B cell (primary cell): ENCODE measurements around the gene PDHB. TPM values are rescaled to one million over a fixed set of nuclear protein-coding genes. Genes with fewer than 3 reads are reported as not detected.

Experiments
- ATAC-seq: fragments of 200-7000 bp; cut with Tn5 transposase; one replicate; pipeline ENCODE4 v1.10.0; 2021; ENCODE audit warnings: low read depth, mild to moderate bottlenecking, moderate number of reproducible peaks, moderate library complexity
- CTCF ChIA-PET: fragments of 350-600 bp; sonication (Branson Sonifier 250); formaldehyde crosslinking; loops from one replicate; lab custom pipeline; 2021; ENCODE audit warnings: antibody characterized with exemption, inconsistent platforms; lab: Charles Lee
- POLR2A ChIA-PET: fragments of 350-600 bp; sonication (Branson Sonifier 250); formaldehyde crosslinking; loops from one replicate; lab custom pipeline; 2021; ENCODE audit warnings: antibody characterized with exemption; lab: Charles Lee
- DNase-seq: peaks from one replicate; pipeline ENCODE4 v3.0.0; 2013
- H2AFZ ChIP-seq: 2 replicates; pipeline ENCODE4 v1.6.1; 2012; ENCODE audit warnings: mild to moderate bottlenecking, low read depth, low read length; ENCODE audit not compliant: insufficient read depth, poor library complexity, severe bottlenecking
- H3K27ac ChIP-seq, 2 donors: 1 replicate in 1 of 2; 2 replicates in 1 of 2; pipeline ENCODE4 v1.5.1; 2012 to 2013; ENCODE audit warnings: low read length in 2 of 2, mild to moderate bottlenecking in 2 of 2, moderate library complexity in 1 of 2
- H3K27me3 ChIP-seq, 4 experiments: fragments of 200-600 bp in 1 of 4; sonication (generic) in 1 of 4; replicated peaks in 1 of 4; 1 replicate in 2 of 4; 2 replicates in 2 of 4; pipeline versions ENCODE4 v1.6.1 to v1.7.0; 2013 to 2016; ENCODE audit warnings: low read length in 3 of 4, mild to moderate bottlenecking in 2 of 4, mixed read lengths in 1 of 4, moderate library complexity in 1 of 4; ENCODE audit not compliant: insufficient read depth in 4 of 4, control insufficient read depth in 3 of 4; ENCODE audit errors: control extremely low read depth in 1 of 4
- H3K36me3 ChIP-seq, 2 experiments: replicated peaks in 1 of 2; 1 replicate in 1 of 2; 2 replicates in 1 of 2; pipeline versions ENCODE4 v1.6.1 to v1.7.1; 2013; ENCODE audit warnings: low read length in 1 of 2; ENCODE audit not compliant: insufficient read depth in 2 of 2, control insufficient read depth in 1 of 2; ENCODE audit errors: control extremely low read depth in 1 of 2, extremely low read depth in 1 of 2
- H3K4me1 ChIP-seq, 2 donors: fragments of 200-600 bp in 1 of 2; sonication (generic) in 1 of 2; 1 replicate in 1 of 2; 2 replicates in 1 of 2; pipeline versions ENCODE4 v1.5.1 to v1.6.1; 2013 to 2017; ENCODE audit warnings: low read length in 2 of 2; ENCODE audit not compliant: control insufficient read depth in 2 of 2, insufficient read depth in 2 of 2
- H3K4me2 ChIP-seq: replicated peaks from 2 replicates; pipeline ENCODE3; 2012; ENCODE audit warnings: mild to moderate bottlenecking, low read depth, low read length; ENCODE audit not compliant: poor library complexity, severe bottlenecking
- H3K4me3 ChIP-seq, 5 experiments: fragments of 200-600 bp in 1 of 5; sonication (generic) in 1 of 5; 1 replicate in 3 of 5; 2 replicates in 2 of 5; pipeline versions ENCODE4 v1.5.1 to v1.7.0; 2011 to 2016; ENCODE audit warnings: low read length in 4 of 5, mild to moderate bottlenecking in 4 of 5, low read depth in 2 of 5, control low read depth in 1 of 5, moderate library complexity in 1 of 5; ENCODE audit not compliant: insufficient read depth in 1 of 5; ENCODE audit errors: control extremely low read depth in 1 of 5, extremely low read depth in 1 of 5
- H3K79me2 ChIP-seq: fragments of 200-600 bp; sonication (generic); one replicate; pipeline ENCODE4 v1.6.0; 2016; ENCODE audit warnings: low read length; ENCODE audit not compliant: control insufficient read depth, insufficient read depth
- H3K9ac ChIP-seq: fragments of 200-600 bp; sonication (generic); 2 replicates; pipeline ENCODE4 v1.6.1; 2017; ENCODE audit warnings: mild to moderate bottlenecking, low read length, moderate library complexity
- H3K9me3 ChIP-seq, 3 donors: one replicate each; pipeline versions ENCODE4 v1.6.1 to v1.7.1; 2013; ENCODE audit warnings: low read length in 2 of 3; ENCODE audit not compliant: control insufficient read depth in 2 of 3, insufficient read depth in 1 of 3; ENCODE audit errors: control extremely low read depth in 1 of 3
- H4K20me1 ChIP-seq: 2 replicates; pipeline ENCODE4 v1.6.0; 2012; ENCODE audit warnings: mild to moderate bottlenecking, low read length; ENCODE audit not compliant: insufficient read depth, control insufficient read depth, poor library complexity, severe bottlenecking
- H3K27ac Mint-ChIP-seq: one replicate; pipeline ENCODE4 v1.8.0; 2021; ENCODE audit warnings: mixed read lengths
- H3K27me3 Mint-ChIP-seq: one replicate; pipeline ENCODE4 v1.8.0; 2021; ENCODE audit warnings: mixed read lengths
- H3K4me1 Mint-ChIP-seq: one replicate; pipeline ENCODE4 v1.8.0; 2021; ENCODE audit warnings: mixed read lengths
- H3K4me3 Mint-ChIP-seq: one replicate; pipeline ENCODE4 v1.8.0; 2021; ENCODE audit warnings: mixed read lengths
- H3K9me3 Mint-ChIP-seq: one replicate; pipeline ENCODE4 v1.8.0; 2022; ENCODE audit warnings: mixed read lengths; ENCODE audit not compliant: insufficient read depth
- CTCF ChIP-seq: fragments of 200-600 bp; IDR thresholded peaks from one replicate; pipeline ENCODE4 v1.8.0; 2022; ENCODE audit warnings: antibody characterized with exemption, mild to moderate bottlenecking
- EZH2 ChIP-seq: IDR thresholded peaks from 2 replicates; pipeline ENCODE4 v1.6.1; 2012; ENCODE audit warnings: borderline replicate concordance, low read depth, mild to moderate bottlenecking, moderate library complexity, low read length; ENCODE audit not compliant: insufficient read depth, poor library complexity, severe bottlenecking
- WGBS: methylation state at CpG from one replicate; pipeline ENCODE4 v1.1.5; 2013; ENCODE audit warnings: missing lambda C conversion rate; ENCODE audit not compliant: insufficient coverage; 5-methylcytosine and 5-hydroxymethylcytosine counted together
- intact Hi-C: fragments of 100-400 bp; cut with micrococcal nuclease; formaldehyde crosslinking; loops from one replicate; pipeline ENCODE4 v1.10.0; 2022
- polyA plus RNA-seq: library from polyadenylated mRNA; depleted of rRNA; stranded (reverse); fragments of >200 nt; gene quantifications from 2 replicates; pipeline ENCODE4 v1.2.3, GENCODE V29; 2012
- total RNA-seq, 2 donors: library from RNA; stranded (reverse); fragments of 120-200 nt in 1 of 2; gene quantifications; 1 replicate in 1 of 2; 2 replicates in 1 of 2; pipeline versions ENCODE4 v1.2.3 to v1.2.4, GENCODE V29; 2013 to 2022

PDHB gene
- total and polyA plus RNA-seq, 2 donors (not counting 1 experiment from before 2014, with no cell fraction given), result 21.7 to 67.2 TPM

- CTCF ChIA-PET, result no interaction called here
- POLR2A ChIA-PET, result no interaction called here
- Histone ChIP-seq H3K27ac (no peak overlapping the region), H3K9me3 (peaks cover 0 to 9% (median 0%) of the 10 kb centered on the region in 3 donors), H3K4me2 (no peak overlapping the region), H3K4me1 (peaks cover 7 to 9% of the 10 kb centered on the region in 2 donors), H3K36me3 (no peaks in the 10 kb centered on the region), H3K9ac (no peak overlapping the region), H3K79me2 (no peaks in the 10 kb centered on the region), H3K4me3 (no peak overlapping the region), H3K27me3 (no peaks in the 10 kb centered on the region), H2AFZ (no peak overlapping the region), H4K20me1 (no peaks in the 10 kb centered on the region)
- H3K4me1 Mint-ChIP-seq, result peaks cover 7% of the 10 kb centered on the region
- H3K27ac Mint-ChIP-seq, result no peak overlapping the region
- no peak overlapping the region for H3K4me3 Mint-ChIP-seq
- TF ChIP-seq EZH2 (no peak), CTCF (no peak)
- WGBS, result 93% methylated on average over 4 of the region's 4 CpGs
- ATAC-seq (no peak), DNase-seq (no peak)
- H3K27me3 Mint-ChIP-seq, result no peaks in the 10 kb centered on the region
- intact Hi-C loops, result loop anchor here (1.0 kb wide), 2 partner anchors 28 to 69 kb away; no protein-coding TSS in a partner anchor
- H3K9me3 Mint-ChIP-seq, result no peaks in the 10 kb centered on the region
Observed at GRCh38 chr3:58462829-58463180, 29.2 kb upstream of the PDHB start.

DNA sequence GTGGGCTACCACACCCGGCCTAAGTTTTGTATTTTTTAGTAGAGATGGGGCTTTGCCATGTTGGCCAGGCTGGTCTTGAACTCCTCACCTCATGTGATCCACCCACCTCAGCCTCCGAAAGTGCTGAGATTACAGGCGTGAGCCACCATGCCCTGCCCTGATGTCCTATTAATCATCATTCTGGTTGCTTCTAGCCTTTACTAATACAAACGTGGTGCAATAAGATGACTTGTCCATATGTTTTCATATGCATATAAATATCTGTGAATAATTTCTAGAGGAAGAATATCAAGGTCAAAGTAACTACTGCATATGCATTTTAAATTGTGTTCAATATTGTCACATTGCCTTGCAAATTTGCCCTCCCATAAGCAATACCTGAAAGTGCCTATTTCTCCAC lies 25.5 kb upstream of the PDHB start:
- H3K4me1 Mint-ChIP-seq, result peaks cover 7% of the 10 kb centered on the region
- no peak overlapping the region for H3K27ac Mint-ChIP-seq
- Histone ChIP-seq H3K27ac (no peak overlapping the region), H3K36me3 (no peaks in the 10 kb centered on the region), H2AFZ (no peak overlapping the region), H3K9me3 (peaks cover 1 to 36% (median 19%) of the 10 kb centered on the region in 3 donors), H3K4me2 (no peak overlapping the region), H3K4me3 (no peak overlapping the region), H3K4me1 (peaks cover 7 to 9% of the 10 kb centered on the region in 2 donors), H3K9ac (no peak overlapping the region), H3K27me3 (peaks cover 0 to 2% (median 0%) of the 10 kb centered on the region in 4 experiments), H4K20me1 (no peaks in the 10 kb centered on the region), H3K79me2 (no peaks in the 10 kb centered on the region)
- ATAC-seq, result no peak
- H3K9me3 Mint-ChIP-seq, result peaks cover 7% of the 10 kb centered on the region
- no peaks in the 10 kb centered on the region for H3K27me3 Mint-ChIP-seq
- no CpG with 5 or more reads among the region's 4 CpGs for WGBS
- no peak overlapping the region for H3K4me3 Mint-ChIP-seq
- ChIA-PET CTCF (interaction anchor here (0.9 kb wide), 1 partner anchor 72 kb away, joined by 3 read pairs; no protein-coding TSS in a partner anchor), POLR2A (interaction anchor here (0.6 kb wide), 1 partner anchor 244 kb away, joined by 3 read pairs; no protein-coding TSS in a partner anchor)
- no peak for DNase-seq
- intact Hi-C loops, result no loop called here
- no peak for TF ChIP-seq EZH2
- TF ChIP-seq CTCF, result no peak
